HG02981 (cell line): ENCODE measurements around the gene IRX6.

Experiments used
- ATAC-seq: cut with Tn5 transposase; IDR thresholded peaks from one replicate; pipeline ENCODE4 v1.9.1; 2021; ENCODE audit warnings: mild to moderate bottlenecking, moderate library complexity; ENCODE audit not compliant: unreplicated experiment

Gene IRX6

DNA sequence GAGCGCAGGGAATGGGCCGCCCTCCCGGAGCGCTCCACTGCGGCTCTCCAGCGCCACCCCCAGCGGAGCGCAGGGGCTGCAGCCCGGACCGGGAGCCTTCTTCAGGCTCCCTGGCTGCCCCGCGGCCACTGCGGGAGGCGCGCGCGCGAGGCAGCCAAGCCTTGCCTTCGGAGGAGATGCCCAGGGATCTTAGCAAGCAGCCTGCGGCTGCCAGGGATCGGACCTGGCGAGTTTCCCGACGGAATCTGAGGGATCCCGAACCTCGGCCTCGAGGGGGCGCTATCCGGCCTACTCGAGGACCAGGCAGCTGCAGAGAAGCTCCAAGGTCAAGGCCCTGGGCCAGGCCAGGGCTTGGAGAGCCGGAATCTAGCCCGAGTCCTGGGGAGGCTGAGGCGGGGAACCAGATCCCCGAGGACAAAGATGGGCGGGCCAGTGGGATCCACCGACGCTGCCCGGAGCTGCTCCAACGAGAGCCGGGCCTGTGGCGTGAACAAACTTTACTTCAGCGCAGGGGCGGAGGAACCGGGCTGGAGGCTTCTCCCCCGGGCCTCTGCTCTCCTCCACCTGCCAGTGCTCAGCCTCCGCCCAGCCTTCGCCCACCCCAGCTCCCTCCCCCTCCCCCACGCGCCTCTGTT lies at the start of gene IRX6:
IRX6 (plus strand) TSS at position 567 of the 635 bp plus-strand sequence. CDS start 889 bp downstream, outside the sequence.
- ATAC-seq = no peak

- no peak for ATAC-seq
Observed at GRCh38 chr16:55274391-55274790, 49.6 kb upstream of the IRX6 start.

GRCh38 chr16:55275167-55275566 lies 48.8 kb upstream of the IRX6 start:
- no peak for ATAC-seq

- no peak for ATAC-seq
Observed at GRCh38 chr16:55275869-55276268, 48.1 kb upstream of the IRX6 start.

GRCh38 chr16:55277536-55277935 lies 46.5 kb upstream of the IRX6 start:
- ATAC-seq = no peak

DNA sequence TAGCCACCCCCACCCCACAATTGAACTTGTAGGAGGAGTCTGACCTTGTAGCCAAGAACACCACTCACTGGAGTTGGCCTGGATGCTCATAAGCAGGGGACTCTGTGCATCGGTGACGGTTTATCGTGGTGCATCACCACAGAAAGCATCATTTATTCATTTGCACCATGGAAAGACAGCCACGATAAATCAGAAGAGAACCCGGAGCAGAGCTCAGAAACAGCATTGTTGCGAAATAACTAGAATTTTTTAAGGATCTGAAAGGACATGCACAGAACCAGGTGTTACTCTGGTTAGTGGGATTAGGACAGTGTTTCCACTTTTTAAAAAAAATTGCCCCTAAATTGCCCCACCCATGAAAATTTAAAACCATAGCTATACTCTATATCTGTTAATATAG lies 44.4 kb upstream of the IRX6 start:
- ATAC-seq = no peak

- ATAC-seq = no peak
Observed at GRCh38 chr16:55280587-55280986, 43.4 kb upstream of the IRX6 start.

GRCh38 chr16:55282441-55282840 lies 41.6 kb upstream of the IRX6 start:
- no peak for ATAC-seq

DNA sequence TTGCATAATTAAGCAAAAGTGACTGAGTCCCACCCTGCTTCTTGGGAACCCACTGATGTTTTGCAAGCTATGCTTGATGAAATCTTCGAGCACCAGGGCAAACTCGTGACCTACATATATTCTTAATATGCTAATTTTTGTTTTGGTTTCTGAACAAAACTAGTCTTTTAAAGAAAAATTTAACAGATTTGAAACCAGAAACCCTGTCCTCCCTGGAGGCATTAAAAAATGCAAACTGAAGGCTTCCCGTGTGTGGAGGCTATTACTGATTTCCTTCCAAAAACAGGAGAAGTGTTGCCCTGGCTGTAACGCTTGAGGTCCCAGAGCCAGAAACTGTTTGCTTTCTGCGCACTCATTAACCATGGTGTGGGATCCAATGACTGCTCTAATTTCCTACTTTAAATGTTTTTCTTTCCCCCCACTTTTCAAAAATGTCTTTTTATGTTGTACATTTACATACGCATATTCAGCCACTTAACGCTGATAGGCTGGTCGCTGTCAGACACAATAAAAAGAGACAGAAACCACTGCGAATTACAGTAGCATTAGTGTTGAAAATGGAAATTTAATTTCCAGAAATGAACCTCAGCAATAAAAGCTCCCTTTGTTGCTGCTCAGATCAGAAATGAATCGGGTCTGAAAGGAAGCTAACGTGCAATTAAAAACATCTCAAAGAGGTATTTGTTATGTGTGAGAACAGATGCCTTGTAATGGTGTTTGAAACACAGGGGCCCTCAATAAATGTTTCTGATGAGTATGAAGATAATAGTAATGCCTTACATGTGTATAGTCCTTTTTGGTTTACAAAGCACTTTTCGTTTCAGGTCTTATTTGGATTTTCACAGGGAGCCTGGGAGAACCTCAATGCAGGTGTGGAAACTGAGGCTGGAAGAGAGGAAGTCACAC lies 39.9 kb upstream of the IRX6 start:
- no peak for ATAC-seq

GRCh38 chr16:55284718-55285099 lies 39.3 kb upstream of the IRX6 start:
- ATAC-seq = no peak

DNA sequence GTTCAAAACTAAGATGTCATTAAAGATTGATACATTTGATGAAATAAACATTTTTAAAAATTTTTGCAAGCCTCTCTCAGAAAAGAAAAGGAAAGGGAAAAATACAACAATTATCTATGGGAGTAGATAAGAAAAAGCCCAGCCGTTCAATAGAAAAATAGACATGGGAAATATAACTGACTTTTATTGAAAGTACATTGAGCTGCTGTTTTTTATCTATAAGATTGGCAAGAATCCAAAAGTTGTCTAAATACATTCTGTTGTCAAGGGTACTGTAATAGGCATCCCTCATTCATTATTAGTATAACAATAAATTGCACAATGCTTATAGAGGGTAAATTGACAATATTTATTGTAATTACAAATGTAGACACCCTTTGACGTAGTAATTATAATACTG lies 38.4 kb upstream of the IRX6 start:
- no peak for ATAC-seq

DNA sequence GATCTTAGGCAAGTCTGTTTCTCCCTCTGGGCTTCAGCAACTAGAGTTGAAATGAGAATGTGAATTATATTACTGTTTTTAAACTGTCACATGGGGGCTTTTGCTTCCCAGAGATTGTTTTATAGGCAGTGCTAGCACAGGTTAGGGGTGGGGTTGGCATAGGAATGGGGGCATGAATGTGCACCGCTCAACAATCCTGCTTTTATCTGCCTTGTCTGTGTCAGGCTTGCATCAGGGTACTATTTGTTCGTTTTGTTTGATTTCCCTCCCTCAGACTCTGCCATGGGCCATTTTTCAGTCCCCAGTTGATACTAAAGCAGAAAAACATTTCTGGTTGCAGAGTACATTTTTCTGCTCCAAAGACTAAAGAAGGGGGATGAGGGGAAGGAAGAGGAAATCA lies 34.6 kb upstream of the IRX6 start:
- no peak for ATAC-seq

GRCh38 chr16:55291847-55292246 lies 32.2 kb upstream of the IRX6 start:
- no peak for ATAC-seq

DNA sequence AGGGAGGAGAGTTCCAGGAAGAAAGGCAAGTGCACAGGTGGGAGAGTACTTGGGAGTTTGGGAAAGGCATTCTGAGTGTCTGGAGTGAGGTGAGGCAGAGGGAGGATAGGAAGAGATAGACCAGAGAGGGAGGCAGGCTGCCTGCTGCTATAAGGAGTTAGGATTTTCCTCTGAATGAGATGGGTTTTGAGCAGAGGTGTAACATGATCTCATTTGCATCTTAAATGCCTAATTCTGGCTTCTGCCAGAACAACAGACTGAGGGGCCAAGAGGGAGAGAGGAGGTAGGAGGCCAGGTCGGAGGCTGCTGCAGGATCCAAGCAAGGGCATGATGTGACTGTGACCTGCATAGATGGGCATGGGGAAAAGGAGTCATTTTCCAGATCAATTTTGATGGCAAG lies 31.5 kb upstream of the IRX6 start:
- ATAC-seq = no peak

DNA sequence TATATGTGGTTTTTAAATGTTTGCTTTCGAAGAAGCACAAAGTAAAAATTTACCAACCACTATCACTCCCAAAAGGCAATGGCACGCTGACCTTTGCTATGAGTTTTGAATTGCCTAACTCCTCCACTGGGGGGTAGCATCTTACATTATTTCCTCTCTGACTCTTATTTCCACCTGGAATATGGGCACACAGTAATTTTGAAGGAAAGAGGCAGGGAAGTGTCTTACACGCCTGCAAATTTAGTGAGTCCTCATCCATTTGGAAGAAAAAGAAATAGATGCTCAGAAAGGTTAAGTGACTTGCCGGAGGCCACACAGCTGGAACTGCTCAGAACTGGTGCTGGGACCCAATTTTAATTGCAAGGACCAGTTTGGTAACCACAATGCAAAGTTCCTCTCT lies 29.9 kb upstream of the IRX6 start:
- ATAC-seq = no peak

DNA sequence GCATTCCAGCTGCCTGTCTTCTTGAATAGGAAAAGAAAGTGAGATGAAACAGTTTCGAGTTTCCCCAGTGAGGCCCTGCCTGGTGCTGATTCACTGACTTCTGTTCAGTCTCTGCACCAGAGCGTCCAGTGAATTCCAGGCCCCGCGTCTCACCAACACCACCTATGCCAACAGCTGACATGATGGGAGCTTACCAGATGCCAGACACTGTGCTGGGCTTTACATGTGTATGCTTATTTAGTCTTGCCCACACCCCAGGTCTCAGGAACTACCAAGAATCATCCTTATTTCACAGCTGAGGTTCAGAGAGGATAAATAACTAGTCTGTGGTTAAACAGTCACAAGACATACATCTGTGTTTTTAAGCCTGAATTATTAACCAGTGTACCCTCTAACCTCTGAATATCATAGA lies 29.1 kb upstream of the IRX6 start:
- ATAC-seq = no peak

DNA sequence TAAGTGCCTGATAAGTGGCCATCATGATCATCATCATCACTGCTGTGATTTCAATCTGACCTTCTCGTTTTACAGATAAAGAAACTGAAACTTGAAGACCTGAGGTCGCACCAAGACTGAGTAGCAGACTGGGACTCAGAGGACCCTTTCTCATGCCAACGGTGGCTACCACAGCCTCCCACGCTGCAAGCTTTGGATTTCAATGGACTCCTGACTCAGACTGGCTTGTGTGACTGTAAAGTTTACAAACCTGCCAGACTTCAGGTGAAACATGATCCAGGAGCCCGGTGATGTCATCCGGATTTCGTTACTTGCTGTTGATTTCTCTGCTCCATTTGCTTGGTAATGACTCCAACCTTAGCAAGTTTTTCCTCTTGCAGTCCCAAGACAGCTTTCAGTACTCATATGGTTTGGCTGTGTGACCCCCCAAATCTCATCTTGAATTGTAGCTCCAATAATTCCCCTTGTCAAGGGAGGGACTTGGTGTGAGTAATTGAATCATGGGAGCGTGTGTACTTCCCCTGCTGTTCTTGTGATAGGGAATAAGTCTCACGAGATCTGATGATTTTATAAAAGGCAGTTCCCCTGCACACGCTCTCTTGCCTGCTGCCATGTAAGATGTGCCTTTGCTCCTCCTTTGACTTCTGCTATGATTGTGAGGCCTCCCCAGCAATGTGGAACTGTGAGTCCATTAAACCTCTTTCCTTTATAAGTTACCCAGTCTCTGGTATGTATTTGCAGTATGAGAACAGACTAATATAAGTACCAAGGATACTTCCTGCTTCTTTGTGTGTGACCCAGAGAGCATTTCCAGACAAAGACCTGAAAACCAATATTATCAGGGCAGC lies 26.7 kb upstream of the IRX6 start:
- peak; percentile 43 for ATAC-seq

GRCh38 chr16:55297910-55298479 lies 26.0 kb upstream of the IRX6 start:
- ATAC-seq = no peak

GRCh38 chr16:55301385-55302008 lies 22.5 kb upstream of the IRX6 start:
- ATAC-seq = no peak

- no peak for ATAC-seq
Observed at GRCh38 chr16:55302635-55303034, 21.4 kb upstream of the IRX6 start.

DNA sequence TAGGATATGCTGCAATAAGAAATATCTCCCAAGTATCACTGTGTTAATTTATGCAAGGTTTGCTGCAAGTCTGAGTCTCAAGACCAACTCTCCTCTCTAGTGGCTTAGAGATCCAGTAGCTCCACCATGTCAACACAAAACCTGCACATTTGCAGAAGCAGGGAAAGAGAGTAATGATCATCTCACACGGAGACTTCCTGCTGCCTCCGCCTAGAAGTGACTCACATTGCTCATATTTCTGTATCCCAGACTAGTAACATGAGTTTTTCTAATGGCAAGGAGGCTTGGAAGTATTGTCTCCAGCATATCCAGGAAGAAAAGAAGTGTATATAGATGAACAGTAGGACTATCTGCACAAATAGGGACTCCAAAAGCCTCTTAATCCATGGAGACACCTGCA lies 15.0 kb upstream of the IRX6 start:
- no peak for ATAC-seq
